Activated CD4-positive, alpha-beta T cell treated with anti-CD3 and anti-CD28 coated beads, Interleukin-2, amount 10 ng/mL, durations not matched to agents 24 days and 14 days (primary cell): Measurements from ENCODE around the gene ANO2. TPM values are rescaled to one million over a fixed set of nuclear protein-coding genes. Genes with fewer than 3 reads are reported as not detected.

Experiments used
- DNase-seq: peaks from one replicate; pipeline ENCODE4 v3.0.0; 2022
- H3K27ac Mint-ChIP-seq: one replicate; pipeline ENCODE4 v1.8.0; 2022; ENCODE audit warnings: mild to moderate bottlenecking, mixed read lengths
- H3K27me3 Mint-ChIP-seq: one replicate; pipeline ENCODE4 v1.8.0; 2022; ENCODE audit warnings: mixed read lengths
- H3K36me3 Mint-ChIP-seq: one replicate; pipeline ENCODE4 v1.8.0; 2022; ENCODE audit warnings: low read depth, mild to moderate bottlenecking, mixed read lengths
- H3K4me1 Mint-ChIP-seq: one replicate; pipeline ENCODE4 v1.8.0; 2021; ENCODE audit warnings: mixed read lengths
- H3K4me3 Mint-ChIP-seq: one replicate; pipeline ENCODE4 v1.8.0; 2022; ENCODE audit warnings: mild to moderate bottlenecking, moderate library complexity, mixed read lengths
- H3K9me3 Mint-ChIP-seq: one replicate; pipeline ENCODE4 v1.8.0; 2021; ENCODE audit warnings: mixed read lengths
- intact Hi-C: fragments of 100-400 bp; cut with micrococcal nuclease; formaldehyde crosslinking; loops from one replicate; pipeline ENCODE4 v1.15.1; 2023
- total RNA-seq: library from RNA; stranded (reverse); gene quantifications from 2 replicates; pipeline ENCODE4 v1.2.3, GENCODE V29; 2022

The ANO2 gene
- total RNA-seq, 1 donor from 2014 or later = not detected

DNA sequence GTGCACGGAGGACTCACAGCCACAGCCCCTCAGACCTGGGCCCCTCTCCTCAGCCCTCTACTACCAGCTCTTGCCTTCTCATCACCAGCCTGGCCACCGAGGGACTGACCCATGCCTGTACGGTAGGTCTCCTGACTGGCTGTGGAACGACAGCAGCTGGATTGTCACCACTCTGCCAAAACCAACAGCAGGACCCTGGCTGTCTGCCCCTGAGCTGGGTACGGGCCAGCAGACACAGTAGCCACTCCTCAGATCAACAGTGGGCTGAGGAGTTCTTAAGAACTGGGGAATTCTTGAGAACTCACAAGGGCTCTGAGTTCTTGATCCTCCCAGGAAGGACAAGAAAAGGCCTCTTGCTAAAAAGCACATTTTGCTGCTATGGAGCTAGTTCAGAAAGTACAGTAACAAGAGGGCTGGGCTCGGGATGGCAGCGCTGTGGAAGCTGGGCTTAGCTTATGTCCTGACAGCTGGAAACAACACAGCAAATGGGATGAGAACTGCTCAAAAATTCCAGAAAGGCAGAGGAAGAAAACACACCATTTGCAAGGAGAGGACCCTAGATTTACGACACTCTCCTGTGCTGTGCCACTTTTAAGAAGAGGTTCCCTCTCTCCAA is 176.4 kb downstream of the ANO2 start:
- intact Hi-C loops = no loop called here
- DNase-seq = peak; percentile 44
- H3K27me3 Mint-ChIP-seq = peaks cover 6% of the 10 kb centered on the region
- H3K4me1 Mint-ChIP-seq = no peaks in the 10 kb centered on the region
- no peaks in the 10 kb centered on the region for H3K36me3 Mint-ChIP-seq
- no peak overlapping the region for H3K27ac Mint-ChIP-seq
- no peaks in the 10 kb centered on the region for H3K9me3 Mint-ChIP-seq
- H3K4me3 Mint-ChIP-seq = no peak overlapping the region

- H3K27ac Mint-ChIP-seq = no peak overlapping the region
- no peak overlapping the region for H3K4me3 Mint-ChIP-seq
- H3K36me3 Mint-ChIP-seq = no peaks in the 10 kb centered on the region
- peaks cover 8% of the 10 kb centered on the region for H3K27me3 Mint-ChIP-seq
- peak; percentile 20 for DNase-seq
- no peaks in the 10 kb centered on the region for H3K4me1 Mint-ChIP-seq
- H3K9me3 Mint-ChIP-seq = no peaks in the 10 kb centered on the region
- intact Hi-C loops = no loop called here
Observed at GRCh38 chr12:5768171-5768570, 176.9 kb downstream of the ANO2 start.

DNA sequence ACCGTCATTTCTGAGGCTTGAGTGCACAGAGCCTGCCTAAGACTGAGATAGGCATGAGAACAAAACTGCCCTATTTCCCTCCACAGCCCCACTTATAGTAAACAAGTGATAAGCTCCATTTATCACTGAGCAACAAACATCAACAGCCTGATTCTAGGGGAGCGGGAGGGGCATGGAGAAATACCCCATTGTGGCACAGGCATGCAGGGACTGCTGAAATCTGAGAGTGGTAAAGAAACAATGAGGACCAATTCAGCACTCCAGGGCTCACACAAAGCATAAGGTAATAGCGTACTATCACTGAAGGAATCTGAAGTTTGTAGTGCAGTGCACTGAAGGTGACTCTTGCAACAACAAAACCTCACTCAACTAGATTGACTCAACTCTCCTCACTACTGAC is 186.7 kb downstream of the ANO2 start:
- Mint-ChIP-seq H3K27ac (no peak overlapping the region), H3K27me3 (peaks cover 21% of the 10 kb centered on the region), H3K4me1 (no peaks in the 10 kb centered on the region), H3K9me3 (peaks cover 4% of the 10 kb centered on the region), H3K36me3 (no peaks in the 10 kb centered on the region), H3K4me3 (no peak overlapping the region)
- intact Hi-C loops = no loop called here
- peak; percentile 16 for DNase-seq

- H3K36me3 Mint-ChIP-seq = no peaks in the 10 kb centered on the region
- no peak overlapping the region for H3K4me3 Mint-ChIP-seq
Observed at GRCh38 chr12:5756338-5756842, 188.7 kb downstream of the ANO2 start.

DNA sequence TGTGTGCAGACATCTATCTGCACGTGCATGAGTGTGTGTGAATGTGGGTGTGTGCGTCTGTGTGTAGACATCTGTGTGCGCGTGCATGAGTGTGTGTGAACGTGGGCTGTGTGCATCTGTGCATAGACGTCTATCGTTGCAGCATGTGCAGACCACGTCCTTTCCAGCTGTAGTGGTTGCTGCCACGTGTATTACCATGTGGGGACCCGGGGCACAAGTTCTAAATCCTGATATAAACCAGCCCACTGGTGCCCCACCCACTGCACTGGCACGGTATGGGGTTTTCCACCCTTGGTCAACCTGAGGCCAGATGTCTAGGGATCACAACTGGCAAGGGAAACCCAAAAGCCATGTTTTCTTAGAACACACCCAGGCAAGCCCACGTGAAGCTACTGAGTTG is 197.0 kb downstream of the ANO2 start:
- Mint-ChIP-seq H3K27ac (no peak overlapping the region), H3K4me1 (peaks cover 3% of the 10 kb centered on the region), H3K27me3 (peaks cover 9% of the 10 kb centered on the region), H3K4me3 (no peak overlapping the region), H3K36me3 (no peaks in the 10 kb centered on the region), H3K9me3 (no peaks in the 10 kb centered on the region)
- intact Hi-C loops = no loop called here
- peak; percentile 26 for DNase-seq

More at GRCh38 chr12:5756338-5756842, 188.7 kb downstream of the ANO2 start:
- intact Hi-C loops = no loop called here
- peak; percentile 23 for DNase-seq
- Mint-ChIP-seq H3K27me3 (peaks cover 23% of the 10 kb centered on the region), H3K27ac (no peak overlapping the region), H3K9me3 (peaks cover 4% of the 10 kb centered on the region), H3K4me1 (no peaks in the 10 kb centered on the region)

DNA sequence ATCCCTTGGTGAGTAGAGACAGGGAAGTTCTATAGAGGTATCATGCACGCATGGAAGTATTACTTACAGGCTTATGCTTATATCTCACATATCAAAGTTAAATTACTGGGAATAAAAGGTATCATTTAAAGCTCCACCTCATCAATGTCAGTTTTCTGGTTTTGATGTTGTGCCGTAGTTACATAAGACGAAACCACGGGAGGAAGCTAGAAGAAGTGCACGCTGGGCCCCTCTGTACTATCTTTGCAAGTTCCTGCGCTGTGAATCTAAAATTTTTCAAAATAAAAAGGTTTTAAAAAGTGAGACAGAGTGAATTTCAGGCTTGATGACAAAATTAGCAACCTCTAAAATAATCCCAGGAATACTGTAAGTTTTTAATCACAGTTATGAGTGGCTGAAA is 198.1 kb downstream of the ANO2 start:
- Mint-ChIP-seq H3K36me3 (no peaks in the 10 kb centered on the region), H3K4me3 (no peak overlapping the region), H3K27me3 (peaks cover 3% of the 10 kb centered on the region), H3K9me3 (no peaks in the 10 kb centered on the region), H3K27ac (no peak overlapping the region), H3K4me1 (peaks cover 3% of the 10 kb centered on the region)
- no peak for DNase-seq
- intact Hi-C loops = no loop called here

DNA sequence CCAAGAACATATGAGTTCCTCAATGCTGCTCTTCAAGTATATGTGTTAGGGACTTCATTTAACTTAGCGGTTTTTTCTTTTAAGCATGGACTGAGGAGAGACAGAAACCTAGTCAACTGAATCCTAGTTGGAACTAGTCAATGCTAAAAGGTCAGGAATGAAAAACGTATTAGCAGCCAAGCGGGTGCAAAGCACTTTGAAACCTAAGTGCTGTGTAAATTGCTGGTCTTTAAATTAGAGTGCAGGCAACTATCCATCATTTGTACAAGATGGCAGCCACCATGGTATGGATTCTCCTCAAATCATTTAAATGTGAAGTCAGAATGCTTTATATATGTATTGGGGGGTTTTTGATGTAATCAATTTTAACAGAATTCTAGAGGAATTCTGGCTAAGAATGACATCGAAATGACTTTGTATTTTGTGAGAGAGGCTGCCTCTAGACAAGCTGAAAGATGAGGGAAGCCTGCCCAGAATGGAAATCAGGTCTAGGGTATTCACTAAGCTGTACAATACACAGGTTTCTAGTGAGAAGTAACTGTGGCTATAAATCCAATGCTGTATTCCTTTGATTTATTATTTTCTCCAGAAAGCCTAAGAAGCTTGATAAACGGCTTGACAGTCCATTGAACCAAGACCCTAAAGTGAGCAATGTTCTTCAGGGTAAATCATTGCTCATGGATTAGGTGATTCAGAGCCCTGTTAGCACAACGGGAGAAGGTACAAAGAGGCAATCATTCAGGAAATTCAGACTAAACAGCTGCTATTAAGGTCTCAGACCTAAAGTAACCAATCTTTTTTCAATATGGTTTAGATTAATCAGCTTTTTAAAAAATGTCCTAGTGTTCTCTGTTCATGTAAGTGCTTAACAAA is 198.8 kb downstream of the ANO2 start:
- DNase-seq = peak; percentile 37
- no peaks in the 10 kb centered on the region for H3K9me3 Mint-ChIP-seq
- H3K4me1 Mint-ChIP-seq = peaks cover 3% of the 10 kb centered on the region
- H3K27me3 Mint-ChIP-seq = peaks cover 3% of the 10 kb centered on the region
- no peaks in the 10 kb centered on the region for H3K36me3 Mint-ChIP-seq
- H3K4me3 Mint-ChIP-seq = no peak overlapping the region
- H3K27ac Mint-ChIP-seq = no peak overlapping the region
- intact Hi-C loops = no loop called here

DNA sequence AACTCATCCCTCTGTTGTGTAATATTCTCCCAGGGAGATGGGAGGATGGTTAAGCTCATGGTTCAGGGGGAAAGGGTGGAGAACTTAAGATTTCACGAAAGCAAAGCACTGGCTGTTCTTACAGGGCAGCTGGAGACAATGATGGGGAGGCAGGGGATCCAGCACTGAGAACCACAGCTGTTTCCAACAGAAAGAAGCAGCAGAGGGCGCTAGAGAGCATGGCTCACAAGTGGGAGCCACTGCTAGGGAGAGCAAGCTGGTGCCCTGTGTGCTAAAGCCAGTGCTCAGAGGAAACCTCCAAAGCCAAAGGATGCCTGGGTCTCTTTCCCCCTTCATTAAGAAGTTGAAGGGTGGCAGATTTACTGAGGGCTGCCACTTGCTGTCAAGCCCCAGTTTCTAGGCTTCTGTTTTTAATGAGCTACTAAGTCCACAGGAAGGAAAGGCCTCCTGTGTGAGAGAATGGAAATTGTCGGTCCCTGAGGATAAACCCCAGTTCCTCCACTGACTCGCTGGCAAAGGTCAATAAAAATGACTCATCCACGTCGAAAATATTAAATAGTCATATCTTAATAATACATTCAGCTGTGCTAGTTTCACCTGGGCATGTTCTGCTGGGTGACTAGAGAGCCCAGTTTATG is 199.7 kb downstream of the ANO2 start:
- Mint-ChIP-seq H3K27ac (no peak overlapping the region), H3K27me3 (peaks cover 3% of the 10 kb centered on the region), H3K4me1 (peaks cover 3% of the 10 kb centered on the region), H3K4me3 (no peak overlapping the region), H3K9me3 (no peaks in the 10 kb centered on the region), H3K36me3 (no peaks in the 10 kb centered on the region)
- intact Hi-C loops = no loop called here
- peak; percentile 85 for DNase-seq

- Mint-ChIP-seq H3K4me1 (peaks cover 3% of the 10 kb centered on the region), H3K9me3 (no peaks in the 10 kb centered on the region), H3K36me3 (no peaks in the 10 kb centered on the region), H3K4me3 (no peak overlapping the region), H3K27me3 (no peaks in the 10 kb centered on the region), H3K27ac (no peak overlapping the region)
- intact Hi-C loops = no loop called here
- DNase-seq = peak; percentile 35
Observed at GRCh38 chr12:5742258-5742657, 202.8 kb downstream of the ANO2 start.

DNA sequence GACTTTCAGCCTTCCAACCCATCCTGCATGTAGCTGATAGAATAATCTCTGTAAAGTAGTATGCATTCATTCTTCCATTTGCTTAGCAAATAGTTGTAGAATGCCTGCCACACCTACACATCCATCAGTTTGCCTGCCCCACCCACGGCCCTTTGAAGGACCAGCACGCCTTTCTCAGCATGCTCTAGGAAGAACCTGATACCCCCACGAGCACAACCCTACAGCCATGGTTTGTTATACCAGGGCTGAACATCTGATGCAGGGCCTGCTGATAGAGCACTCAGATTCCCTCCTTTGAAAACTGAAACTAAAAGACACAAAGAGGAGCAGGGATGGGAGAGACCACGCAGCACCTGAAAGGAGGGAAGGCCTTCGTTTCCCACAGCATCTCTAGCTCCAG is 205.1 kb downstream of the ANO2 start:
- H3K36me3 Mint-ChIP-seq = no peaks in the 10 kb centered on the region
- no peaks in the 10 kb centered on the region for H3K9me3 Mint-ChIP-seq
- H3K27me3 Mint-ChIP-seq = no peaks in the 10 kb centered on the region
- peak; percentile 41 for DNase-seq
- H3K4me1 Mint-ChIP-seq = no peaks in the 10 kb centered on the region
- intact Hi-C loops = no loop called here
- no peak overlapping the region for H3K27ac Mint-ChIP-seq
- H3K4me3 Mint-ChIP-seq = no peak overlapping the region

DNA sequence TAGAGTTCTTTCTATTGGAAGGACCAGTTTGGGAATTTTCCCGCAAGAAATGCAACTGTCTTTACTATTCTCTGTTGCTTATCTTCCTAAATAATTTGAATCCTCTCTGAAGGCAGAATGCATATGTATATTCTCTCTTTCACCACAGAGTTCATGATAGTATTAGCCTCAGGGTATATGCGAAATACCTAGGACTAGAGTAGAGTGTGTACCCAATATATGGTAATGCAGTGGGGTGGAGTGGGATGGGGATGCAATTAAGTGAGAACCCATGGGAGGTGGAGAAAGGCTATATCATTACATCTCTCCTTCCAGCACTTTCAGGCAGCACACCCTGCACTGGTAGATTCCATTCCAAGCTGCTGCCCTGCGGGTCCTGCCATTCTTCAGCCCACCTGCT is 207.3 kb downstream of the ANO2 start:
- DNase-seq = no peak
- Mint-ChIP-seq H3K9me3 (no peaks in the 10 kb centered on the region), H3K27me3 (no peaks in the 10 kb centered on the region), H3K4me1 (no peaks in the 10 kb centered on the region), H3K36me3 (no peaks in the 10 kb centered on the region), H3K4me3 (no peak overlapping the region), H3K27ac (no peak overlapping the region)
- intact Hi-C loops = no loop called here

- Mint-ChIP-seq H3K4me1 (no peaks in the 10 kb centered on the region), H3K9me3 (no peaks in the 10 kb centered on the region), H3K4me3 (no peak overlapping the region), H3K27me3 (no peaks in the 10 kb centered on the region), H3K27ac (no peak overlapping the region), H3K36me3 (no peaks in the 10 kb centered on the region)
- intact Hi-C loops = no loop called here
- no peak for DNase-seq
Observed at GRCh38 chr12:5736527-5736926, 208.5 kb downstream of the ANO2 start.

GRCh38 chr12:5736016-5736415 is 209.0 kb downstream of the ANO2 start:
- H3K27me3 Mint-ChIP-seq = no peaks in the 10 kb centered on the region
- no peaks in the 10 kb centered on the region for H3K36me3 Mint-ChIP-seq
- intact Hi-C loops = no loop called here
- no peak overlapping the region for H3K4me3 Mint-ChIP-seq
- no peak overlapping the region for H3K27ac Mint-ChIP-seq
- DNase-seq = no peak
- no peaks in the 10 kb centered on the region for H3K9me3 Mint-ChIP-seq
- H3K4me1 Mint-ChIP-seq = no peaks in the 10 kb centered on the region

DNA sequence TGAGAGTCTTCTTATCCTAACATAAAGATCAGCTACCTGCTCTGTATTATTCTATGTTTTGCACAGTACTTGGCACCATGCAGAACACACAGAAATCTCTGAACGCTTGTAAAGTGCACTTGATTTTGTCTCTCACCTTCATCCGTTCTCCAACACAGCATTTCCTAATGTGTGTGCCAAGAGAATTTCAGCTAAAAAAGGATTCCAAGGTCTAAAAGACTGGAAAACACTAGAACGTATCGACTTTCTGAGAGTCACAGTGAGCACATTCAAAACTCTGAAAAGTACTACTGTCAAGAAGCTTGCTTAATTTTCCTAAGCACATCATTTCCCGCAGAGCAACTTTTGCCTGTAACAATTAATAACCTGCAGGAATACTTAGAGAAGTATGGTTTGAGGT is 211.1 kb downstream of the ANO2 start:
- no peak for DNase-seq
- intact Hi-C loops = no loop called here
- Mint-ChIP-seq H3K4me3 (no peak overlapping the region), H3K4me1 (no peaks in the 10 kb centered on the region), H3K9me3 (no peaks in the 10 kb centered on the region), H3K27me3 (no peaks in the 10 kb centered on the region), H3K27ac (no peak overlapping the region), H3K36me3 (no peaks in the 10 kb centered on the region)
